ENCODE results near the gene C1orf141.
"Not testable (repeated sequence)": the region's sequence is repeated elsewhere in the genome, so short reads cannot be mapped to it uniquely, and the experiment has no call there.

The C1orf141 gene

DNA sequence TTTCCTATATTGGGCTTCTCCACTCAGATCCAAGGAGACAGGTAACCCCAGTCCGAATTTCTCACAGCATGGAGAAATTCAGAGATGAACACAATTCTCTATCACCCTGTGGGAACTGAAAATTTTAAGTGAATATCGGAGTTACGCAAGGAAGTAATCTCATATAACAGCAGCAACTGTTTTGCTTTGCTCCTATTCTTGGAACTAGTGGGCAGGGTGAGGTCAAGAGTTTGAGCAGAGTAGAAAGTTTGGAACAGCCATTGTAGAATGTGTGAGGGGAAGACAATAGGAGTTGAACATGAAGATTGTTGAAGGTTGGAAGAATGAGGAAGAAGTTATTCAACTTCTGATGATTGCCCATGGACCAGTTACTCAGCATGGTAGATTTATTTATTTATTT, 56.5 kb downstream of the C1orf141 start:
- no peak for DNase-seq

DNA sequence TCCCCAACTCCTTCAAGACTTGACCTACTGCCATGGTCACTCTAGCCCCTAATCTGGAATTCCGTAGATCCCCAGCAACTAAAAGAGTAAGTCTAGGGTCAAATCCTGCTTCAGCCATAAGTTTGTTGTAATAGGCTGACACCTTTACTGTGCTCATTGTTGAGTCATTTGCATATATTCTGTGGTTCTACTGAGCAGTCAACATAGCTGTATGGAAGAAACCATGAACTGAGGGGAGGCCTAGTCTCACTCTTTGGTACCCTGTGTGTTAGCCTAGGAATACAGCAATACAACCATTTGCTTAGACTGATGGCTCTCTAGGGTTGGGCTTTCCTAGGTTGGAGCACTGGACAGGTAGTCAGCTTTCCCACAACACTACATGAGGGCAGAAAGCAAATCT, 57.2 kb downstream of the C1orf141 start:
- DNase-seq, result no peak

- DNase-seq, result no peak
Observed at GRCh38 chr1:67072749-67073148, 62.0 kb downstream of the C1orf141 start.

GRCh38 chr1:67067655-67068054, 67.1 kb downstream of the C1orf141 start:
- DNase-seq, result not testable (repeated sequence)

DNA sequence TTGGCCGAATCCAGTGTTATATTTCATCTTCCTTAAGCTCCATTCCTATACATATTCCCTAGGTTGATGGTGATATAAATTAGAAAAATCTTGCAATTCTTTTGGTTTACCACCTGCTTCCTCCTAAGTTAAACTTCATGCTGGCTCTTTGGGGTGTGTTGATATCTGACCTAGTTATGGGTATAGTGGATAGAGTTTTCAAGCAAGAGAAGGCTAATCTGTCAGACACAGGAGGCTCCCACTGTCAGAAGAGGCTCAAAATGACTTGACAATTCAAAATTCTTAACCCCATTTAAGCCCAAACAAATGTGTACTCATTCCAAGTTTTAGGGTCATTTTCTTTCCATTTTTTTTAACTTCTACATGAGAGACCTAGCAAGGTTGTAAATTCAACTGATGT, 72.4 kb downstream of the C1orf141 start:
- no peak for DNase-seq

DNA sequence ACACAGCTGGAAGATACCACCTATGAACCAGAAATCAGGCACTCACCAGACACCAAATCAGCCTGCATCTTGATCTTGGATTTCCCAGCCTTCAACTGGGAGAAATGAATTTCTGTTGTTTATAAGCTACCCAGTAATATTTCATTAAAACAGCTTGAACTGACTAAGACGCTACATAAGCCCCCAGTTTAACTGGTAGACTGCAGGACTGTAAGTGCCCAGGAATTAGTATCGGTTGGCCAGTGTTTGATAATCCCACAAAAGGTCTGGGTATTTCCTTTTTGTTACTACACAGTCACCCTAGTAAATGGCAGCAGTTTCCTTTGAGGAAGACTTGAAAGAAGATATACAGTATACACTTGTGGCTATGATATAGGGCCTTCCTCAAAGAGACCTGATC, 73.5 kb downstream of the C1orf141 start:
- no peak for DNase-seq

DNA sequence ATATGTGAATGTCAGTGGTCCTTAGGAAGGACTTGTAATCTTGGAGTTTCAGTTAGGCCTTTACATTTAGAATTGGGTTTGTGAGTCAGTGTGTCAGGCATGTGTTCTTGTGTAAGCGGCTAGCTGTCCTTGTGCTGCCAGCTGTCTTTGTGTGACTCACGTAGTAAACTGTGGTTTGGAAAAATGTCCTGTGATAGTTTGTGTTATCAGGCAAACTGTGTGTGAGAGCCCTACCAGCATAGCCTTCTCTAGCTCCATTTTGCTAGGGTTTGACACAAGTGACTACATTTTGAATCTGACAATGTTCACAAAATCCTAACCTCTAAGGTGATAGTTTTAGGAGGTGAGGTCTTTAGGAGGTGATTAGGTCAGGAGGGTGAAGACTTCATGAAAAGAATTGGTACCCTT, 74.0 kb downstream of the C1orf141 start:
- peak; percentile 76 to 89 for DNase-seq

DNA sequence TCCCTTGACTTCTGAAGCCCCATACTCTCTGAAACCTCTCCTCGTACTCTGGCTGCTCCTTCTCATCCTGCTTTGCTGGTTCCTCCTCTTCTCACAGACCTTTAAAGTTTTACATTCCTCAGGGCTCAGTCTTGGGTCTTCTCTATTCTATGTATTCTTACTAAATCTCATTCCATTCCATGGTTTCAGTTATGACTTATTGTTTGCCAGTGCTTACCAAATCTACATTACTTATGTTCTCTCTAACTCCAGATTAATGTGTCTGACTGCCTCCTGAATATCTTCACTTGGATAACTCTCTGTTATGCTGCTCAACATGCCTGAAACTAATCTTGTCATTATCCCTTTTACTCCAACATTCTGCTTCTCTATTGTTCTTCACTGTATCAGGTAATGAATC, 75.4 kb downstream of the C1orf141 start:
- DNase-seq, result no peak

GRCh38 chr1:67058761-67059160, 76.0 kb downstream of the C1orf141 start:
- DNase-seq, result no peak

DNA sequence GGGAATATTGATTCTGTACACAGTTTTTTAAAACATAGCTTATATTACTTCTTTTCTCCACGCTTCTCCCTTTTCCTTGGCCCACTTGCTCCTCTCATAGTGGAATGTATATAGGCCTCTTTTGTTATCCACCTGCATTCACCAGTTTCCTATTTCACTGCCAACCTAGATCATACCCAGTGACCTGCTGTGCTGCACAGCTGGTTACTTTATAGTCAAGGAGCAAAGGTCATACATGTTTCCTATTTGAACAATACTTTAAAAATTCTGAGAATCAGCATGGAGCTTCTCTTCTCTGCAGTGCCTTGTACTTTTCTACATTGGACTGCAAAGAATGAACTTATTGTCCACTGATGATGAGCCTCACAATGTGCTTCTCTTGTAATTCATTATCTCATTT, 76.5 kb downstream of the C1orf141 start:
- DNase-seq, result no peak

- peak; percentile 26 to 63 for DNase-seq
Observed at GRCh38 chr1:67053785-67054772, 80.7 kb downstream of the C1orf141 start, which contains the start of gene SLC35D1. SLC35D1 (minus strand) TSS chr1:67054148; CDS start chr1:67054013, 135 bp downstream.

DNA sequence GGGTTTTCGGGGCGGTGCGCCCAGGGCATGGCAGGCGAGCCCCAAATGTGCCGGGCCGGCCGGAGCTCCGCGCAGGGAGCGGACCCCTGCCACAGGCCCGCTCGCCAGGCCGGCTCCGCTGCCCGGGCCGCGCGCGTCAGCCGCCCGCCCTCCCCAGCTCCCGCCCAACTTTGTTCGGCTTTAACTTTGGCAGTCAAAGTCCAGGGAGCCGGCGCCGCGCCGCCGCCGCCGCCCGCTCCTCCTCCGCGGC, 81.3 kb downstream of the C1orf141 start:
- no peak for DNase-seq

- DNase-seq, result peak in 1 of 2 experiments; percentile 6
Observed at GRCh38 chr1:67052741-67053534, 81.8 kb downstream of the C1orf141 start.

- DNase-seq, result no peak
Observed at GRCh38 chr1:67051196-67051595, 83.6 kb downstream of the C1orf141 start.

GRCh38 chr1:67044631-67045270, 90.0 kb downstream of the C1orf141 start:
- DNase-seq, result no peak

GRCh38 chr1:67043366-67043765, 91.4 kb downstream of the C1orf141 start:
- no peak for DNase-seq

All from SW 1271 (cell line).